SKM-1 (cell line): ENCODE measurements around the gene TVP23C.

Source experiments
- DNase-seq: peaks from one replicate; lab custom pipeline; 2025; ENCODE audit not compliant: unreplicated experiment; lab: John Stamatoyannopoulos, UW

Gene TVP23C

GRCh38 chr17:15496735-15497670, 66.3 kb downstream of the TVP23C start:
- DNase-seq = no peak

GRCh38 chr17:15494821-15495220, 68.5 kb downstream of the TVP23C start:
- no peak for DNase-seq

- DNase-seq = no peak
Measured at GRCh38 chr17:15493693-15494035, 69.6 kb downstream of the TVP23C start.

- no peak for DNase-seq
Measured at GRCh38 chr17:15492791-15493692, 70.2 kb downstream of the TVP23C start.

- no peak for DNase-seq
Measured at GRCh38 chr17:15492186-15492585, 71.1 kb downstream of the TVP23C start.

- no peak for DNase-seq
Measured at GRCh38 chr17:15490634-15491261, 72.5 kb downstream of the TVP23C start.

- DNase-seq = no peak
Measured at GRCh38 chr17:15488557-15488956, 74.7 kb downstream of the TVP23C start.

- DNase-seq = no peak
Measured at GRCh38 chr17:15485045-15485444, 78.2 kb downstream of the TVP23C start.

- no peak for DNase-seq
Measured at GRCh38 chr17:15483431-15483830, 79.9 kb downstream of the TVP23C start.

- DNase-seq = no peak
Measured at GRCh38 chr17:15482476-15482875, 80.8 kb downstream of the TVP23C start.

GRCh38 chr17:15481481-15481880, 81.8 kb downstream of the TVP23C start:
- DNase-seq = no peak

- DNase-seq = no peak
Measured at GRCh38 chr17:15480204-15480603, 83.1 kb downstream of the TVP23C start.

- no peak for DNase-seq
Measured at GRCh38 chr17:15479703-15480102, 83.6 kb downstream of the TVP23C start.

- no peak for DNase-seq
Measured at GRCh38 chr17:15478845-15479244, 84.4 kb downstream of the TVP23C start.

GRCh38 chr17:15475631-15476354, 87.5 kb downstream of the TVP23C start:
- no peak for DNase-seq

GRCh38 chr17:15472891-15473290, 90.4 kb downstream of the TVP23C start:
- DNase-seq = no peak

GRCh38 chr17:15470536-15470935, 92.7 kb downstream of the TVP23C start:
- no peak for DNase-seq

GRCh38 chr17:15469260-15469659, 94.0 kb downstream of the TVP23C start:
- DNase-seq = no peak

GRCh38 chr17:15468126-15468525, 95.2 kb downstream of the TVP23C start:
- no peak for DNase-seq

GRCh38 chr17:15467592-15467991, 95.7 kb downstream of the TVP23C start, which contains the start of gene CDRT4:
TSS of gene CDRT4 (minus strand) at chr17:15467621. CDS start at chr17:15440238, 27,383 bp downstream.
- no peak for DNase-seq

- DNase-seq = no peak
Measured at GRCh38 chr17:15466131-15466530, 97.2 kb downstream of the TVP23C start.
